Tibial nerve (tissue), 4 donors: Measurements from ENCODE around the gene AXIN1.

Experiments used
- EP300 ChIP-seq, 2 donors: sonication (generic); formaldehyde crosslinking; IDR thresholded peaks; one replicate each; pipeline ENCODE4 v1.6.1; 2017; ENCODE audit warnings: antibody characterized with exemption in 2 of 2, mild to moderate bottlenecking in 1 of 2
- TF ChIP-seq, protein P1 (sequence below), 5 experiments: fragments of 200-600 bp in 3 of 5; fragments of 450-650 bp in 2 of 5; sonication (generic) in 3 of 5; IDR thresholded peaks; one replicate each; pipeline ENCODE4 v1.5.1; 2016 to 2019; ENCODE audit warnings: antibody characterized with exemption in 5 of 5, mild to moderate bottlenecking in 3 of 5, moderate library complexity in 2 of 5

- TF ChIP-seq, protein P1, sequence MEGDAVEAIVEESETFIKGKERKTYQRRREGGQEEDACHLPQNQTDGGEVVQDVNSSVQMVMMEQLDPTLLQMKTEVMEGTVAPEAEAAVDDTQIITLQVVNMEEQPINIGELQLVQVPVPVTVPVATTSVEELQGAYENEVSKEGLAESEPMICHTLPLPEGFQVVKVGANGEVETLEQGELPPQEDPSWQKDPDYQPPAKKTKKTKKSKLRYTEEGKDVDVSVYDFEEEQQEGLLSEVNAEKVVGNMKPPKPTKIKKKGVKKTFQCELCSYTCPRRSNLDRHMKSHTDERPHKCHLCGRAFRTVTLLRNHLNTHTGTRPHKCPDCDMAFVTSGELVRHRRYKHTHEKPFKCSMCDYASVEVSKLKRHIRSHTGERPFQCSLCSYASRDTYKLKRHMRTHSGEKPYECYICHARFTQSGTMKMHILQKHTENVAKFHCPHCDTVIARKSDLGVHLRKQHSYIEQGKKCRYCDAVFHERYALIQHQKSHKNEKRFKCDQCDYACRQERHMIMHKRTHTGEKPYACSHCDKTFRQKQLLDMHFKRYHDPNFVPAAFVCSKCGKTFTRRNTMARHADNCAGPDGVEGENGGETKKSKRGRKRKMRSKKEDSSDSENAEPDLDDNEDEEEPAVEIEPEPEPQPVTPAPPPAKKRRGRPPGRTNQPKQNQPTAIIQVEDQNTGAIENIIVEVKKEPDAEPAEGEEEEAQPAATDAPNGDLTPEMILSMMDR (IDR thresholded peaks at IDR 0.05): peak in 1 of 5 experiments; percentile 10
- TF ChIP-seq EP300 (IDR thresholded peaks at IDR 0.05): peak in 1 of 2 donors; percentile 21
These were observed 44.1 kb upstream of the AXIN1 start for GRCh38 chr16:396605-397004.
